Renal cortex interstitium (tissue), 11 donors: Measurements from ENCODE around the gene PAX3. TPM values are rescaled to one million over a fixed set of nuclear protein-coding genes. Genes with fewer than 3 reads are reported as not detected.

Experiments
- DNase-seq, 11 donors: peaks; one replicate each; pipeline ENCODE4 v3.0.0-alpha.2; 2013; ENCODE audit warnings: low read depth in 9 of 11, low spot score in 4 of 11; ENCODE audit errors: extremely low read depth in 1 of 11
- polyA plus RNA-seq, 3 donors: library from polyadenylated mRNA; unstranded; fragments of 120-200 nt; gene quantifications; one replicate each; pipeline ENCODE4 v1.2.1, GENCODE V29; 2013; ENCODE audit not compliant: insufficient read length in 3 of 3

Gene PAX3
- polyA plus RNA-seq, 3 donors, result not detected

DNA sequence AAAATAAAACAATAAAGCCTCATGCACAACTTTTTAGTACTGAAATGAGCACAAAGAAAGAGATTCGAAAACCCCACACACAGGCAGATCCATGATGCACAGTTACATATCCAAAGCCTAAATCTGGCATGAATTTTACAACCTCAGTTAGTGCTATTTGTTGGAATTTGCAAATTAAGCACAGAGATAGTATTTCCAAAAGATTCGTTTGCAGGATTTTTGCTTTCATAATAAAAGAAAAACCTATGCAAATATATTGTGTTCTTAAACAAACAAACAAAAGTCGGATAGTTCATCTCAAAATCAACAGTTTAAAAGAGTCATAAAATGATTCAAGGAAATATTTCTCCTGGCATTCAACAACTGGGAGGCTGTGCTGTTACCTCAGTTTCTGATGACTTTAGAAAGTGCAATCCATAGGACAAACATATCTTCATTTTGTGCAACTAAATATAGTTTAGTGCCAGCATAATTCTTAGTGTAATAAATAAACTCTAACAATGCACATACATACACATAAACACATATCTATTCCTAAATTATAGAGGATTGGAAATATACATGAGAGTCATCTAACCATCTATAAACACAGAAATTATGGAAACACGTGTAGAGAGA lies 10.8 kb downstream of the PAX3 start:
- no peak for DNase-seq

GRCh38 chr2:222284466-222284865 lies 14.3 kb downstream of the PAX3 start:
- DNase-seq, result no peak

DNA sequence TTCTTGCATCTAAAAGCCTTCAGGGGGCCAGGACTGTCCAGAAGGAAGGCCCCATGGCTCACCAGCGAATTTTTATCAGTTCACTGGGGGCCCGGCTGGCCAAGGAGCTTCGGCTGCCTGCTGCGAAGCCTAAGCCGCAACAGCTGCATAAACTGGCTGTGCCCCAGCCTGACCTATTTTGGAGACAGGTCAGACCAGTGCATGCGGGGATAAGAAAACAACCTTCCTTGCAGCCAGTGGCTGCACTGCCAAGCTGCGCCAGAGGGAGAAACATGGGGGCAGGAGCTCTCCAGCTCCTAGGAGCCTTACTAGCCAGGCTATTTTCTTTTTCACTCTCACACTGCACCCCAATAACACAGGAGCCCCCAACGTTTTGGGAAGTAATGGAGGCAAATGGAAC lies 15.2 kb downstream of the PAX3 start:
- DNase-seq, result no peak

DNA sequence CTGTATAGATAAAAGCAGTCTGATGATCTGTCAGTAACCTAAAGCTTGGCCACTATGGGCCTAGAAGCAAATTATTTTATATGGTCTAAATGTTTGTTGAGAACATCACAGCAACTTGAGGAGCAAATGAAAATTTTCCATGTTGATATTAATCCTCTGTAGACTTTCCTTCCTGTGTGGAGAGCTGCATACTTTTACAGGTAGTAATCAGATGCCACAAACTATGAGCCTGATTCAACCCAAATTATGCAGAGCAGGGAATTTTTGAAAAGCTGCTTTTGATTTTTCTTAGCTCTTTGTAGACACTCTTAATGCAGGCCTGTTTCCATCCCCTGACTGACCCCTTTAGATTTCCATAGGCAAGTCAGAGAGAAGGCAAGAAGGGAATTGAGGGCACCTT lies 17.3 kb downstream of the PAX3 start:
- DNase-seq, result no peak

DNA sequence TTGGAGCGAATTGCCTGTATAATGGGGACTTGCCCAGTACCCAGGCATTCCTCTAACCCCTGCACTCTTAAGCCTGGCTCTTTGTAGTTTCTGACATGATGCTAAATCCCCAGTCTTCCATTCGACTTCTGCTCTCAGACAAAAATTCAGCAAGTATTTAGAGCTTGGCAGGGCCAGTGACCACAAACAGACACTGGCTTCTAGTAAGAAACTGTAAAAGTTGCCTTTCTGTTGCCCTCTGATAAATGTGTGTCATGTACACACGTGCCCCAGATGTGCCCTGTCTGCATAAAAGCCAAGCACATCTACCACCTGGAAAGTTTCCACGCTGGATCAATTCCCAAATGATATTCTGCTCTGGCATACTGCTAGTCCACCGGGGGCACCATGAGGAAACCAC lies 18.0 kb downstream of the PAX3 start:
- no peak for DNase-seq

DNA sequence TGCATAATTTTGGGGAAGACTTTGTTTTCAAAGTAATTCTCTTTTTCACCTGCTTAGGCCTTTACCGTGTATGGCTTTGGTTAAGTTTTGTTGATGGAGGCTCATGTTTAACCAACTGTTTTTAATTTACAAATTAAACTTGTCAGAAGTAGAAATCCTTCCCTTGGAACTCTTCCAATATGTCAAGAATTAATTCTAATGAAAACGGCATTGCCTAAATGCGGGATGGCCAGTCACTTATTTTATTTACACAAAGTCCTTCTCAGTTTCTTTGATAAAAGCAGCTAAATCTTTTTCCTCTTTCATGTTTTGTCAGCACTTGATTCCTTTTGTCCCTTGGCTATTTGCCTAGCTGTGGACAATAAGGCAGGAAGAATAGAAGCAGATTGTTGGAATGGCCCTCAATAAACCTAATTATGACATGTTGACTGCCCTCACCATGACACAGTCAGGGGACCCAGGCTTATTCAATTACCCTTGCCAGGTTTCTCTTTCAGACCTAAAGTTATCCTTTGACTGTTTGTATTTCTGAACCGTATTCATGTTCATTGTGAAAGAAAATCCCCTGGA lies 26.3 kb downstream of the PAX3 start:
- DNase-seq, result no peak

DNA sequence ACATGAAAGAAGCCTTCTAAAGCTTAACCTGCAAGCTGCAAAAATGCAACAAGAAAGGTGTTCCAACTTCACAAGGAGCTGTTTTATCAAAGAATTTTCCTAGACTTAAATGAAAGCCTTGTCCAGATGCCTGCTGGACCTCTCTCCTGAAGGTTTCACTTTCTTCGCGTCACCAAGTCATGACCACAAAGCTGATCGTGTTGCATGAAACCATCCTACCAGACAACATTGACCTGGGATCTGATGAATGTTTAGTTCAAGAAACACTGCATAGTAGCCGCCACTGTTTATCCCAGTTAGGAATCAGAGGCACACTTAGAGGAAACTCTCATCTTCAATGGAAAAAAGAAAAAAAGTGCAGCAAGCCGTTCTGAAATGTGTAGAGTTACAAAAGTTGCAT lies 26.9 kb downstream of the PAX3 start:
- DNase-seq, result no peak

DNA sequence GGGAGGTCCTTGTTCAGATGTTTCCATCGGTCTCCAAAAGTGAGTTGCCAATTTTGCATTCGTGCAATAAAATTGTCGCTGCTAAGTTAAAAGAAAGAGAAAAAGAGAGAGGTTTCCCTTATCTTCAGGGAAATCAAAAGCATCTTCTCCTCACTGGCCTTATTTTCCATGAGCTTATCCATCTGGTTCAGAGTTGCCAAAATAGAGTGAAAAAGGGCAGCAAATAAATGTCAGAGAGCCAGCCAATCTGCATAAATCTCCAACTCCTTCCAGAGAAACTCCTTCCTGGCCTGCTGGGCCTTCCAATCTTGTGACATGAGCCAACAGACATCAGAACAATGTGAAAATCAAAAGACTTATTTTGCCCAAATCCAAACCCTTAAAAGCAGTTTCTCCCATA lies 28.4 kb downstream of the PAX3 start:
- DNase-seq, result no peak

- DNase-seq, result no peak
These were observed 29.7 kb downstream of the PAX3 start for GRCh38 chr2:222269132-222269531.

DNA sequence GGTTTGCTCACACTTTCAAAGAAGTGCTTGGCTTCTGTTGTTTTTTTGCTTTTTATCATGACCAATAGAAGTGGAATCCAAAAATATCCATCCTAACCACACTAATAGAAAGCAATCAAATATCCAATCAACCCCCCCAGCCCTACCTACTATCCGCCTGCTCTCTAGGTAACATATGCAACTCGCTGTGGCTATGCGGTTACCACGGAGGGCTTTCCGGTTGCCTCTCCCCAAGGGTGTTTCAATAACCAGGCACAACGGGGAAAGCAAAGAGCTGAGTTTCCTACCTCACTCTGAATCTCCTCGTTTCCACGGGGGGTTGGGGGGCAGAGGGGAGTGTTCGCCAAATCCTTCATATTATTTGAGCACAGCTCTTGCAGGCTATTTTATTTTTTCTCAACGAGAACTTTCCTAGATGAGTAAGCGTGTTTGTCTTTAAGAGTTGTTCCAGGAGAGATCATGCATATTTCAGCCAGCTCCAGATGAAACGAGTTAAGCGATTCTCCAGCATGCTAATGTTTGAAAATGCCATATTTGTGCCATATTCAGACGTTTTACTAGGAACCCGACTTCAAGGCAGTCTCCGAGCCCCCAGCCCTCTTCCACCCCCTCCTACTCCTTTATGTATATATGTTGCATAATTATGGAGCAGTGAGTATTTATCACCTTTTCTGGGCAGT lies 30.3 kb downstream of the PAX3 start:
- no peak for DNase-seq

GRCh38 chr2:222264791-222265320 lies 33.9 kb downstream of the PAX3 start:
- no peak for DNase-seq

DNA sequence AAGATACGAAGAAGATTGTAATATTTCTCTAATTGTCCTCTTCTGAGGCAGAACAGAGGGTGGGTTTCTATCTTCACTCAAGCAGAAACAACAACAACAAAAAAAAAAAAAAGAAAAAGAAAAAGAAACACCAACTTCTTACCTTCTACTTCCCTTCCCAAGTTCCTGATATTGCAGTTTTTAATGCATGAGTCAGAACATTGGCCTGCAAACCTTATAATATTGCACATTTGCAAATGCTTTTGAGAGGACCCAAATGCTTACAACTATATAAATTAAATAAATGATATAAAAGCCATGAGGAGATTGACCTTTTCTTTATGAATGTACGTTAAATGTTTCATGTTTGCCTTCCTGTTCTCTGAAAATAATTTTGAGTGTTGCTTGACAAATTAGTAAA lies 37.3 kb downstream of the PAX3 start:
- DNase-seq, result no peak

- DNase-seq, result no peak
These were observed 41.2 kb downstream of the PAX3 start for GRCh38 chr2:222257645-222258044.

- no peak for DNase-seq
These were observed 42.5 kb downstream of the PAX3 start for GRCh38 chr2:222256250-222256649.

- no peak for DNase-seq
These were observed 43.7 kb downstream of the PAX3 start for GRCh38 chr2:222255090-222255489.

GRCh38 chr2:222250313-222250712 lies 48.5 kb downstream of the PAX3 start:
- no peak for DNase-seq

GRCh38 chr2:222249444-222249843 lies 49.4 kb downstream of the PAX3 start:
- no peak for DNase-seq

DNA sequence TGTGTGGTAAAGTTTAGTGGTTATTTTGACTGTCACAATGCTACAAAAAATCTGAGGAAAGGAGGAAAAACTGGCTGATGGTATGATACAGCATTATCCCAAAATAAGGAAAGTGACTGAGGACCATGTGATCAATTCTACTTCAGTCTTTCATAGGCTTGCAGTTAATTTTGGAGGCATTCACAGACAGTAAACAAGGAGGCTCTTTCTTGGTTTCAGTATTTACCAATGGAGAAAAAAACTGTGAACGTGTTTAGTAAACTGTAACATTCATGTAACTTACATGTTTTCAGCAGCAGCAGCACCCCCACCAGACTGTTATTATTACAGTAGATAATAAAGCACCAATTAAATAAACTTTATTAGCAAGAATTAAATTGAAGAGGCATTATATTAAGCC lies 50.0 kb downstream of the PAX3 start:
- no peak for DNase-seq

DNA sequence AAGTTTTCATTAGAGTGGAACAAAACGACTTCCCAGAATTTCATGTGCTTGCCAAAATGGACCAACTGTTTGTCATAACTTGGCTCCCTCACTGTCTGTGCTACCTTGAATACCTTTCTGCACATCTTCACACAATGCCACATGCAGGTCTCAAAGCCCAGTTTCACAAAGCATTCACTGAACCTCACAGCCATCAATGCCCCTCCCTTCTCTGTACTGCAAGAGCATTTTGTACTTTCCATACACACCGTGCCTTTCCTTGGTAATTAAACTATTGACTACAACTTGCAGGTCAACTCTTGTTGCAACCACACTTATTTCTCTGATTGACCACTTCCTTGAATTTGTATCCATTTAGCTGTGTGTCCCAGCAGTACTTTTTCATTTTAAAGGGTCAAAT lies 50.5 kb downstream of the PAX3 start:
- no peak for DNase-seq

- no peak for DNase-seq
These were observed 56.3 kb downstream of the PAX3 start for GRCh38 chr2:222242532-222242931.
